ENCODE results near the gene BRD3OS.

Gene BRD3OS

GRCh38 chr9:134004131-134004873 lies 21.0 kb upstream of the BRD3OS start:
- no peak for DNase-seq (ENCODE audit: low read depth in 2 of 3, low spot score in 2 of 3)

- no peak for DNase-seq (ENCODE audit: low read depth in 2 of 3, low spot score in 2 of 3)
These were observed 20.4 kb upstream of the BRD3OS start for GRCh38 chr9:134004881-134005280.

- DNase-seq (ENCODE audit: low read depth in 2 of 3, low spot score in 2 of 3) = no peak
These were observed 19.9 kb upstream of the BRD3OS start for GRCh38 chr9:134005381-134005780.

- DNase-seq (ENCODE audit: low read depth in 2 of 3, low spot score in 2 of 3) = no peak
These were observed 18.1 kb upstream of the BRD3OS start for GRCh38 chr9:134007150-134007549.

- no peak for DNase-seq (ENCODE audit: low read depth in 2 of 3, low spot score in 2 of 3)
These were observed 17.7 kb upstream of the BRD3OS start for GRCh38 chr9:134007571-134007970.

- no peak for DNase-seq (ENCODE audit: low read depth in 2 of 3, low spot score in 2 of 3)
These were observed 14.7 kb upstream of the BRD3OS start for GRCh38 chr9:134010310-134011173.

- no peak for DNase-seq (ENCODE audit: low read depth in 2 of 3, low spot score in 2 of 3)
These were observed 13.9 kb upstream of the BRD3OS start for GRCh38 chr9:134011401-134011800.

GRCh38 chr9:134014946-134015345 lies 10.3 kb upstream of the BRD3OS start:
- no peak for DNase-seq (ENCODE audit: low read depth in 2 of 3, low spot score in 2 of 3)

- DNase-seq (ENCODE audit: low read depth in 2 of 3, low spot score in 2 of 3) = no peak
These were observed 978 bp upstream of the BRD3OS start for GRCh38 chr9:134024214-134024792.

GRCh38 chr9:134025606-134026541 lies 593 bp downstream of the BRD3OS start:
- DNase-seq (ENCODE audit: low read depth in 2 of 3, low spot score in 2 of 3) = peak; percentile 13 to 33 (median 16)

GRCh38 chr9:134026581-134026980 lies 1.3 kb downstream of the BRD3OS start:
- DNase-seq (ENCODE audit: low read depth in 2 of 3, low spot score in 2 of 3) = no peak

GRCh38 chr9:134026981-134027380 lies 1.7 kb downstream of the BRD3OS start:
- no peak for DNase-seq (ENCODE audit: low read depth in 2 of 3, low spot score in 2 of 3)

GRCh38 chr9:134027561-134027960 lies 2.3 kb downstream of the BRD3OS start:
- no peak for DNase-seq (ENCODE audit: low read depth in 2 of 3, low spot score in 2 of 3)

- no peak for DNase-seq (ENCODE audit: low read depth in 2 of 3, low spot score in 2 of 3)
These were observed 2.8 kb downstream of the BRD3OS start for GRCh38 chr9:134028076-134028475.

GRCh38 chr9:134028575-134029247 lies 3.4 kb downstream of the BRD3OS start:
- no peak for DNase-seq (ENCODE audit: low read depth in 2 of 3, low spot score in 2 of 3)

GRCh38 chr9:134029248-134030226 lies 4.3 kb downstream of the BRD3OS start:
- DNase-seq (ENCODE audit: low read depth in 2 of 3, low spot score in 2 of 3) = no peak

GRCh38 chr9:134030821-134031470 lies 5.7 kb downstream of the BRD3OS start:
- DNase-seq (ENCODE audit: low read depth in 2 of 3, low spot score in 2 of 3) = no peak

- DNase-seq (ENCODE audit: low read depth in 2 of 3, low spot score in 2 of 3) = no peak
These were observed 6.5 kb downstream of the BRD3OS start for GRCh38 chr9:134031783-134032182.
